ENCODE results near the gene LRRC27.

Gene LRRC27

DNA sequence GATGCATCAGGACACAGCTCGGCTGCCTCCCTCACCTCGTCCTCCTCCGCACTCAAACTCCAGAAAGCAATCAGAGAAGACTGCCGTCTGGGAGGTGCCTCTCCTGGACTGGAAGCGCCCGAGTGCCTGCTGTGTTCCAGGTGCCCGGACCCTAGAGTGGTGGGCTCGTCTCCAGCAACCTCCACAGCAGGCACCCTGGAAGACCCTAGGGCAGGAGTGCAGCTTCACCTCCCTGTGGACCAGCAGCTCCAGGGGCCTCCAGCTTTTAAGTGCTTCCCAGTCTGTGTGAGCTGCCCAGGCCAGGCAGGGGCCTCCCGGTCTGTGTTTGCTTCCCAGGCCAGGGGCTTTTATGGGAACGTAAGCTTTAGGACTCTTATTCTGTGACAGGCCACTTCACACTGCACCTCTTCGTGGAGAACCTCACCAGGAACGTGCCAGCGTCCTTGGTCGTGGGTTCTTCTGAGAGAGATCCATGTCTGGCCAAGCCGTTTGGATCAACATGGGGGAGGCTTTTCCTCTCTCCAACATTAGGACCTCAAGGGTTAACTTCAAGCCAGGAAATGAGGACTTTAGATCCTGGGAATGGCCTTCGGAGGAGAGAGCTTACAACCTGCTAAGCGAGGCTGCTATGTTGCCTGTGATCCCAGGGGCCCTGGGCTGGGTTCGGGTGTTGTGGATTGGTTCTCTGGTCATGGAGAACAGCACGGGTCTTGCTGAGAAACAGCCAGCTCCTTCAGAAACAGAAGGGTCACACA is 59.1 kb downstream of the LRRC27 start:
- DNase-seq (ENCODE audit: low read depth, low spot score): no peak

- DNase-seq (ENCODE audit: low read depth, low spot score): no peak
Measured at GRCh38 chr10:132391676-132392020, 59.7 kb downstream of the LRRC27 start.

DNA sequence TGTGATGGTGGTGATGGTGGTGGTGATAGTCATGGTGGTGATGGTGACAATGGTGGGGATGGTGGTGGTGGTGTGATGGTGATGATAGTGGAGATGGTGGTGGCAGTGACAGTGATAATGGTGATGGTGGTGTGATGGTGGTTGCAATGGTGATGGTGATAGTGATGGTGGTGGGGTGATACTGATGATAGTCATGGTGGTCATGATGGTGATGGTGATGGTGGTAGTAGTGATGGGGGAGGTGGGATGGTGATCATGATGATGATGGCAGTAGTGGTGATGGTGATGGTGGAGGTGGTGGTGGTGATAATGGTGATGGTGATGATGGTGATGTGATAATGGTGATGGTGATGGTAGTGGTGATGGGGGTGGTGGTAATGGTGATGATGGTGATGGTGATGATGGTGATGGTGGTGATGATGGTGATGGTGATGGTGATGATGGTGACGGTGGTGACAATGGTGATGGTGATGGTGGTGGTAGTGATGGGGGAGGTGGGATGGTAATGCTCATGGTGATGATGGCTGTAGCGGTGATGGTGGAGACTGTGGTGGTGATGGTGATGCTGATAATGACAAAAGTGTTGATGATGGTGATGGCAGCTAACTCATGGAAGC is 60.3 kb downstream of the LRRC27 start:
- no peak for DNase-seq (ENCODE audit: low read depth, low spot score)

- DNase-seq (ENCODE audit: low read depth, low spot score): no peak
Measured at GRCh38 chr10:132392811-132393694, 61.1 kb downstream of the LRRC27 start.

DNA sequence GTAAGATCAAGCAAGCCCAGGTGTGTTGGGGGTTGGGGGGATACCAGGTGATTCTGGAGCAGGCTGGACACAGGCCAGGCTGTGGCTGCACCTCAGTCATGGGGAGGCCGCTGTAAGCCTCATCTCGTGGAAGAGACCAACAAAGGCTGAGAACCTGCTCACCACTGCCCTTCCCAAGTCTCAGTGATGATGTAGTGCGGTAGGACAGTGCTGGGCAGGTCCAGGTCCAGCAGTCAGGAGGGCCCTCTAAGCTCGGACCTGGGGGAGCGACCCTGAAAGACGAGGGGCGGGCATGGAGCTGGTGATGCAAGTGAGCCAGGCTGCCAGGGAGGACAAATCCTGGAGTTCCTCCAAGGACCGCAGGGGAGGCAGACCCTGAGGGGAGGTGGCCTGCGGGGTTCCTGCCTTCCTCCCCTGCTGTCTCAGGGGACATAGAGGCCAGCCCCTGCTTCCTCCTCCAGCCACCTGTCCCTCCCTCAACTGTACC is 61.7 kb downstream of the LRRC27 start:
- no peak for DNase-seq (ENCODE audit: low read depth, low spot score)

DNA sequence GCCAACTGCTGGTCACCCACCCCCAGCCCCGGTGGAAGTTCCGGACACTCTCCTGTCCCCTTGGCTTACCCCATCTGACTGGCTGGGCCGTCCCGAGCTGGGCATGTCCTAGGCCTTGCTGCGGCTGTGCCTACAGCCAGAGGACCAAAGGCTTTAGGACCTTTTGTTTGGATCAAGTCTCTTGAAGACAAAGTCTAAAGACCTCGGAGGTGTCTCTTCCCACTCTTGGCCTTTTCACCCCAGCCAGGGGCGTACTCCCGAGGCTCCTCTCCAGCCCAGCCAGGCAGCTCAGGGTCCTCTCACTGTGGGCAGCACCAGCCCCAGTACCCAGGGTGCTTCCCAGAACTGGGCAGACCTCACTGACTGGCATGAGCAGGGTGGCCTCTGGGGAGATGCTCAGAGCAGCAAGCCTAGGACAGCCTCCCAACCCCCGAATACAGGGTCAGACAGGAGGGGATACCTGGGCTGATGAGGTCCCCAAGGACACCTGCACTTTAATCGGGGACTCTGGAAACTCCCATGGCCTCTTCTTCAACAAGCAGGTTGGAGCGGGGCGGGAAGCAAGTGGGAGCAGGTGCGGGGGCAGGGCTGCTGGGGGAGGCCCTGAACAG is 62.3 kb downstream of the LRRC27 start:
- no peak for DNase-seq (ENCODE audit: low read depth, low spot score)

GRCh38 chr10:132394936-132395703 is 63.1 kb downstream of the LRRC27 start:
- DNase-seq (ENCODE audit: low read depth, low spot score): no peak

- DNase-seq (ENCODE audit: low read depth, low spot score): no peak
Measured at GRCh38 chr10:132395704-132396493, 63.9 kb downstream of the LRRC27 start.

DNA sequence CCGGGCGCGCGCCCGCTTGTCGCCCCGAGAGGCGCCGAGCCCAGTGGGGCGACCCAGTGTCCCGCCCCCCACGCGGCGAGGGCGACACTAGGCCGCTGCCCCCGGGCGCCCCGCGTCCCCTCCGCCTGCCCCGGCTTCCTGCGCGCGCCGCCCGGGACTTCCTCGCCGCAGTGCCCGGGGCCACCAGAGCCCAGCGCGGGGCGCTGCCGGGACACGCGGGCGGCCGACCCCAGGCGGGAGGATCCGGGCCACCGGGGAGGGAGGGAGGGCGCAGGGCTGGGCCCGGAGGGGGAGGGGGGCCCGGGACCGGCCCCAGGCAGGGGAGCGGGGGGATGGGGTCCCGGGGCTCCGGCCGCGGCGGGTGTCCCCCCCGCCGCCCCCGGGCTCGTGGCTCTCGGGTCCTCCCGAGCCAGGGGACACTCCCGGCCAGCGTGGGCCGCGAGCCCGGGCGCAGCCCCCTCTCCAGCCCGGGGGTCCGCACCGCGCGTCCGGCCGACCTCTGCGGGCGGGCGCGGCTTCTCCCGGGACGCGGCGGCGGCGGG is 64.6 kb downstream of the LRRC27 start:
- no peak for DNase-seq (ENCODE audit: low read depth, low spot score)

DNA sequence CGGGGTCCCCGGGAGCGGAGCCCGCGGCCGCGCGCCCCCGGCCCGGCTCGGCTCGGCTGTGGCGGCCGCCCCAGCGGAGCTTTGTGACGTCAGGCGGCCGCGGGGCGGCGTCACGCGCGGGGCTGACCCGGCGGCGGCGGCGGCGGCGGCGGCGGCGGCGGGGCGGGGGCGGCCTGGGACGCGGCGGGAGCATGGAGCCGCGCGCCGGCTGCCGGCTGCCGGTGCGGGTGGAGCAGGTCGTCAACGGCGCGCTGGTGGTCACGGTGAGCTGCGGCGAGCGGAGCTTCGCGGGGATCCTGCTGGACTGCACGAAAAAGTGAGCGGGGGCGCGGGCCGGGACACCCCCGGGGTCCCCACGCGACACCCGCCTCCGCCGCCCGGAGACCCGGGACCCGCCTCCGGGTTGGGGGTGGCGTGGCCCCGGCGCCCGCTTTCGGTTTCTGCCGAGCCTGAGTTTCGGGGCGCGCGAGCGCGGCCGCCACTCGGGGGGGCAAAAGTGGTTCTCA is 65.1 kb downstream of the LRRC27 start, which contains the start of gene PWWP2B:
PWWP2B (plus strand) TSS at position 165 of the 506 bp plus-strand sequence; CDS start at position 192, 27 bp downstream.
- DNase-seq (ENCODE audit: low read depth, low spot score): no peak

GRCh38 chr10:132397671-132398565 is 65.9 kb downstream of the LRRC27 start:
- no peak for DNase-seq (ENCODE audit: low read depth, low spot score)

DNA sequence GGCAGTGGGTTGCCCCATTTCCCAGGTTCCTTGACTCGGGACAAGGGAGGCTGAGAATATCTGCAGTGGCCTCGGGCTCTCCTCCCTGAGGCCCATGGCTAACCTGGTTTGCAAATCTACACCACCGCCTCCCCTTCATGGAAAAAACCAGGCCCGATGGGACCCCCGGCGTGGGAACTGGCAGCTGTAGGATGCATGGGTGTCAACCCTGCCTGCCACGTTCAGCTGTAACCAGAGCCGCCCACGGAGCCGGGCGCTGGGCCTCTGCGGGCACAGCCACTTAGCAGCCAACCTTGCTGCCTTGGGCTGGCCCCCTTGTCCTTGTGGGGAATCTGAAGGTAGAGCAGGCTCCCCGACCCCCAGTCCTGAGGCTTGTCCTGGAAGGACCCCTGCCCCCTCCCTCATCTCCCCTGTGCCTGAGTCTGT is 66.6 kb downstream of the LRRC27 start:
- DNase-seq (ENCODE audit: low read depth, low spot score): no peak

GRCh38 chr10:132399117-132400035 is 67.4 kb downstream of the LRRC27 start:
- no peak for DNase-seq (ENCODE audit: low read depth, low spot score)

- no peak for DNase-seq (ENCODE audit: low read depth, low spot score)
Measured at GRCh38 chr10:132400041-132400546, 68.1 kb downstream of the LRRC27 start.

- no peak for DNase-seq (ENCODE audit: low read depth, low spot score)
Measured at GRCh38 chr10:132400547-132401151, 68.7 kb downstream of the LRRC27 start.

- DNase-seq (ENCODE audit: low read depth, low spot score): no peak
Measured at GRCh38 chr10:132401401-132402118, 69.6 kb downstream of the LRRC27 start.
